ENCODE data around the gene XRCC1. TPM values are rescaled to one million over a fixed set of nuclear protein-coding genes. Genes with fewer than 3 reads are reported as not detected.

The XRCC1 gene
- total RNA-seq, 1 experiment from 2014 or later, result 38.0 TPM

DNA sequence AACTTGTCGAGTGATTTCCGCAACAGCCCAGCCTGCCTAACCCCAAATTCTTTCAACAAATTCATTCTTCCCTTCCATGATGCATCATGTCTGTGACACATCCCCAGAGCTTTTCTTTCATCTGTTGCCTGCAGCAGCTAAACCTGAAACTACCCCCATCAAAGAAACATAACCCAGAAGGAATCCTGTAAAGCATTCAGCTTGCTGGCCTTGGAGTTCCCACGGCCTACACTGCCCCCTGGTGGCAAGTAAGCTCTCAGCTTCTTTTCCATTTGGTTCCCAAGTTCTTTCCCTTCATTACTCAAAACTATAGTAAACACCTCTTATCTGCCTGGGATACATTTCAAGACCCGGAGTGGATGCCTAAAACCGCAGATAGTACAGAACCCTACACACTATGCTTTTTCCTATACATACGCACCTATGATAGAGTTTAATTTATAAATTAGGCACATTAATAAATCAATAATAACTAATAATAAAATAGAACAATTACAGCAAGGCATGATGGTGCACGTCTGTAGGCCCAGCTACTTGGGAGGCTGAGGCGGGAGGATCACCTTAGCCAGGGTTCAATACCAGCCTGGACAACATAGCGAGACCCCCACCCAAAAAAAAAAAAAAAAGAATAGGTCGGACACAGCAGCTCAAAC lies 55.8 kb downstream of the XRCC1 start:
- Histone ChIP-seq H3T11ph (ENCODE audit: low read length) (no peak overlapping the region), H2BK15ac (ENCODE audit: low read depth, low read length) (no peak overlapping the region), H3K4me1 (ENCODE audit: insufficient read depth, low read length) (no peaks in the 10 kb centered on the region), H3K27me3 (ENCODE audit: insufficient read depth, low read length) (no peaks in the 10 kb centered on the region), H3K9ac (ENCODE audit: extremely low read depth, insufficient read length, low read length) (no peak overlapping the region), H4K20me1 (ENCODE audit: control insufficient read depth, insufficient read depth, insufficient read length) (no peaks in the 10 kb centered on the region), H4K8ac (replicated peaks; ENCODE audit: insufficient read length, low read depth, low read length) (no peak overlapping the region), H3K14ac (ENCODE audit: insufficient read depth, low read length) (no peak overlapping the region), H2BK12ac (ENCODE audit: insufficient read length, low read depth, low read length) (no peak overlapping the region), H3K27ac (ENCODE audit: insufficient read length, low read depth, low read length) (no peak overlapping the region), H3K56ac (ENCODE audit: insufficient read length, low read depth, low read length) (no peak overlapping the region), H2BK20ac (ENCODE audit: low read depth, low read length, poor library complexity, severe bottlenecking) (no peak overlapping the region), H3K79me1 (ENCODE audit: insufficient read depth, low read depth, low read length, poor library complexity, severe bottlenecking) (no peaks in the 10 kb centered on the region), H3K23ac (ENCODE audit: insufficient read length, low read depth, low read length) (no peak overlapping the region), H2BK5ac (ENCODE audit: insufficient read length, low read length) (no peak overlapping the region), H3K4ac (ENCODE audit: low read depth, low read length) (no peak overlapping the region), H2AFZ (ENCODE audit: low read length) (no peak overlapping the region), H4K91ac (ENCODE audit: insufficient read length, low read depth, low read length) (no peak overlapping the region), H3K18ac (ENCODE audit: insufficient read length, low read depth, low read length) (no peak overlapping the region), H2BK120ac (ENCODE audit: low read depth, low read length, poor library complexity, severe bottlenecking) (no peak overlapping the region), H3K23me2 (ENCODE audit: insufficient read length, low read depth, low read length, poor library complexity, severe bottlenecking) (no peaks in the 10 kb centered on the region), H3K9me3 (ENCODE audit: control insufficient read depth, low read depth, low read length) (no peaks in the 10 kb centered on the region), H2AK5ac (ENCODE audit: insufficient read length, low read length) (no peak overlapping the region), H4K5ac (ENCODE audit: insufficient read length, low read depth, low read length) (no peak overlapping the region), H3K79me2 (ENCODE audit: insufficient read depth, low read length) (no peaks in the 10 kb centered on the region), H3K4me2 (ENCODE audit: insufficient read depth, insufficient read length, low read length) (no peak overlapping the region)
- Mint-ChIP-seq H3K4me1 (peaks cover 3 to 4% of the 10 kb centered on the region in 2 experiments), H3K27ac (peak overlapping the region in 2 of 3 experiments; percentile 9 to 71; a peak in 1 of 7 replicates), H3K9me3 (no peaks in the 10 kb centered on the region), H3K27me3 (ENCODE audit: low read depth) (no peaks in the 10 kb centered on the region), H3K36me3 (ENCODE audit: insufficient read depth in 1 of 3, low read depth in 3 of 3) (no peaks in the 10 kb centered on the region; a peak in 2 of 7 replicates), H3K4me3 (no peak overlapping the region)
- DNase-seq, result peak; percentile 81
- TF ChIP-seq CTCF (conservative IDR thresholded peaks at IDR 0.05), result peak; percentile 96
- no CpG with 5 or more reads among the region's 10 CpGs for WGBS (ENCODE audit: extremely low coverage, insufficient read length, low lambda C conversion rate)

Measured in H9 (cell line).